Caco-2 (cell line): Measurements from ENCODE around the gene NLK. TPM values are rescaled to one million over a fixed set of nuclear protein-coding genes. Genes with fewer than 3 reads are reported as not detected.

ENCODE experiments used
- BruUV-seq: library from RNA; stranded (reverse); fragments of 400-500 nt; replicated peaks from 2 replicates; lab custom pipeline; 2021; lab: Mats Ljungman, UMichigan
- CTCF ChIA-PET: fragments of 300-600 bp; sonication (Branson Sonifier 250); formaldehyde crosslinking; loops from one replicate; lab custom pipeline; 2022; ENCODE audit warnings: antibody characterized with exemption; lab: Charles Lee
- POLR2A ChIA-PET: fragments of 300-600 bp; sonication (Branson Sonifier 250); formaldehyde crosslinking; loops from one replicate; lab custom pipeline; 2022; ENCODE audit warnings: antibody characterized with exemption; lab: Charles Lee
- DNase-seq, 2 experiments: peaks; one replicate each; pipeline versions ENCODE4 v3.0.0 to v3.0.0-alpha.2; 2020 to 2022
- H3K27me3 ChIP-seq: replicated peaks from 2 replicates; pipeline ENCODE4 v1.6.0; 2011; ENCODE audit warnings: low read length; ENCODE audit not compliant: control insufficient read depth, insufficient read depth
- H3K36me3 ChIP-seq: 2 replicates; pipeline ENCODE4 v1.5.1; 2011; ENCODE audit warnings: low read length; ENCODE audit not compliant: control insufficient read depth, insufficient read depth
- H3K4me1 ChIP-seq: fragments of 250-450 bp; sonication (Bioruptor Pico); 2 replicates; pipeline ENCODE4 v1.5.1; 2020; ENCODE audit warnings: mild to moderate bottlenecking
- H3K4me3 ChIP-seq: 2 replicates; pipeline ENCODE4 v1.5.1; 2011; ENCODE audit warnings: low read depth, mild to moderate bottlenecking, control low read depth, low read length
- H3K9me3 ChIP-seq: fragments of 250-450 bp; sonication (Bioruptor Pico); 2 replicates; pipeline ENCODE4 v1.5.1; 2020; ENCODE audit warnings: mild to moderate bottlenecking, moderate library complexity
- H3K27ac Mint-ChIP-seq: one replicate; pipeline ENCODE4 v1.8.0; 2022; ENCODE audit warnings: mixed read lengths; ENCODE audit not compliant: unreplicated experiment
- H3K27me3 Mint-ChIP-seq: one replicate; pipeline ENCODE4 v1.8.0; 2022; ENCODE audit warnings: mixed read lengths; ENCODE audit not compliant: insufficient read depth, unreplicated experiment
- H3K36me3 Mint-ChIP-seq: one replicate; pipeline ENCODE4 v1.8.0; 2022; ENCODE audit warnings: mild to moderate bottlenecking, mixed read lengths; ENCODE audit not compliant: insufficient read depth, unreplicated experiment
- H3K4me1 Mint-ChIP-seq: one replicate; pipeline ENCODE4 v1.8.0; 2022; ENCODE audit warnings: low read depth, mixed read lengths; ENCODE audit not compliant: unreplicated experiment
- H3K4me3 Mint-ChIP-seq: one replicate; pipeline ENCODE4 v1.8.0; 2022; ENCODE audit warnings: mild to moderate bottlenecking, moderate library complexity, mixed read lengths; ENCODE audit not compliant: unreplicated experiment
- H3K9me3 Mint-ChIP-seq: one replicate; pipeline ENCODE4 v1.8.0; 2022; ENCODE audit warnings: mixed read lengths; ENCODE audit not compliant: unreplicated experiment
- CTCF ChIP-seq, 2 experiments: fragments of 200-600 bp in 1 of 2; IDR thresholded peaks; 1 replicate in 1 of 2; 2 replicates in 1 of 2; pipeline versions ENCODE4 v1.5.1 to v1.8.0; 2011 to 2022; ENCODE audit warnings: antibody characterized with exemption in 1 of 2, control low read depth in 1 of 2, inconsistent platforms in 1 of 2, low read depth in 1 of 2, low read length in 1 of 2, mild to moderate bottlenecking in 1 of 2, moderate library complexity in 1 of 2; ENCODE audit not compliant: insufficient read depth in 1 of 2, severe bottlenecking in 1 of 2, unreplicated experiment in 1 of 2
- intact Hi-C: fragments of 100-400 bp; cut with micrococcal nuclease; formaldehyde crosslinking; loops from one replicate; pipeline ENCODE4 v1.10.0; 2022; ENCODE audit not compliant: unreplicated experiment
- total RNA-seq: library from RNA; stranded (reverse); gene quantifications from 2 replicates; pipeline ENCODE4 v1.2.3, GENCODE V29; 2022

NLK gene
- total RNA-seq, 1 experiment from 2014 or later = 87.3 TPM

GRCh38 chr17:28043741-28044140 lies 1.3 kb downstream of the NLK start:
- no peak for TF ChIP-seq CTCF (IDR thresholded peaks at IDR 0.05; ENCODE audit: insufficient read depth in 1 of 2, low read depth in 1 of 2, low read length in 1 of 2, severe bottlenecking in 1 of 2, unreplicated experiment in 1 of 2)
- H3K9me3 ChIP-seq = no peaks in the 10 kb centered on the region
- ChIA-PET POLR2A (no interaction called here), CTCF (no interaction called here)
- DNase-seq = no peak
- no peak overlapping the region for H3K4me3 ChIP-seq
- H3K4me1 ChIP-seq = peaks cover 40% of the 10 kb centered on the region
- Mint-ChIP-seq H3K27ac (no peak overlapping the region), H3K36me3 (peaks cover 36% of the 10 kb centered on the region), H3K27me3 (no peaks in the 10 kb centered on the region), H3K9me3 (no peaks in the 10 kb centered on the region), H3K4me3 (peak overlapping the region; percentile 99), H3K4me1 (peaks cover 34% of the 10 kb centered on the region)
- H3K36me3 ChIP-seq = peaks cover 5% of the 10 kb centered on the region; the same call in 1 of the 2 replicates
- no TSS peak for BruUV-seq
- intact Hi-C loops = loop anchor here (5.0 to 10.0 kb wide), 5 partner anchors 91 to 294 kb away; partner anchors contain the start of genes IFT20 and TNFAIP1
- H3K27me3 ChIP-seq = no peaks in the 10 kb centered on the region

DNA sequence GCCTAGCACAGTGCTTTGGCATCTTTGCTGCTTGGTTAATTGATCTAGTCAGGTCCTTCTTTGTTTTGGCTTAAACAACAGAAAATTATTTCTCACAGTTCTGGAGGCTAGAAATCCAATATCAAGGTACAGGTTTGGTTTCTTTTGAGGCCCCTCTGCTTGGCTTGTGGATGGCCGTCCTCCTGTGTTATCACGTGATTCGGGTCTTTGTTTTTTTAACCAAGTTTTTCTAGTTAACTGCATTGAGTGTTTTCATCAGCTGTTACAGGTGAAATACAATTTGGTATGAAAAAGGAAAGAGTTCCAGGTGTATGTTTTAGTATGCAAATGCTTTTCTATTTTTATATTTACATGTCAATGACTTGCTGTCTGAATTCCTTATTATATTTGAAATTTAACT lies 2.8 kb downstream of the NLK start:
- intact Hi-C loops = loop anchor here (10.0 kb wide), 1 partner anchor 139 kb away; no protein-coding TSS in a partner anchor
- CTCF ChIA-PET = no interaction called here
- Mint-ChIP-seq H3K27ac (no peak overlapping the region), H3K4me3 (no peak overlapping the region), H3K4me1 (peaks cover 35% of the 10 kb centered on the region), H3K9me3 (no peaks in the 10 kb centered on the region), H3K27me3 (no peaks in the 10 kb centered on the region), H3K36me3 (peaks cover 39% of the 10 kb centered on the region)
- no peaks in the 10 kb centered on the region for H3K27me3 ChIP-seq
- POLR2A ChIA-PET = no interaction called here
- H3K9me3 ChIP-seq = no peaks in the 10 kb centered on the region
- no peak overlapping the region for H3K4me3 ChIP-seq
- peaks cover 5% of the 10 kb centered on the region; the same call in 1 of the 2 replicates for H3K36me3 ChIP-seq
- no peak for DNase-seq
- no peak for TF ChIP-seq CTCF (IDR thresholded peaks at IDR 0.05; ENCODE audit: insufficient read depth in 1 of 2, low read depth in 1 of 2, low read length in 1 of 2, severe bottlenecking in 1 of 2, unreplicated experiment in 1 of 2)
- BruUV-seq = no TSS peak
- H3K4me1 ChIP-seq = peaks cover 38% of the 10 kb centered on the region

DNA sequence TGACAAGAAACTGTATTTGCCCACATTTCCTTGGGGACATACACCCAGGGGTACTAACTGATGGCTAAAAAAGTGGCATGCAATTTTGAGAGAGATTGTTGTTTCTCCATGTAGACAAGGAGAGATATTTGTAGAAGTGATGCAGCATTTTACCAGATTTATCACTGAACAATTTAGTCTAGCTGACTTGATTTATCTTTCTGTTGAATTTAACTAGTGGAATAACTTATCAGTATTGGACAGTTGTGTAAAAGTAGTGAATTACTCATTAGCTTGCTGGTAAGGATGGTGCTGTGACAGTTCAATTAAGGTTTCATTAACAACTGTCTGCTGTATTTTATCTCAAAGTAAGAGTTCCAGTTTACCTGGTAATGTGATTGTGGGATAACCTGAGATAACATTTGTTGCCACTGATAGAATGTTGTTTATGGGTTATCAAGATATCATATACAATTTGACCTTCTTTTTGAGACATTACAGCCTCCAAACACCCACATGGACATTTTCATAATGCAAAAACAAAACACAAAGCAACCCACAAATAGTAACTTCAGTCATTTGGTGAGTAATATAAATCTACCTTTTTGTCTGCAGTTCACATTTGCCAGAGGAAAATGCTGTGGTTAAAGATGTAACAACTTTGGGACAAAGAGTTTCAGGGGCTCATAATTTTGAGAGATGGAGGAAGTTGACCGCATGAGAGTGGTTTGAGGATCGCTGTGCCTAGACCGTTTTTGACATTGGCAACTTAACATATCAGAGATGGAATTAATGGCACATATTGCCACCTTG lies 3.8 kb downstream of the NLK start:
- H3K4me3 Mint-ChIP-seq = no peak overlapping the region
- no peaks in the 10 kb centered on the region for H3K27me3 Mint-ChIP-seq
- no TSS peak for BruUV-seq
- no peak for TF ChIP-seq CTCF (IDR thresholded peaks at IDR 0.05; ENCODE audit: insufficient read depth in 1 of 2, low read depth in 1 of 2, low read length in 1 of 2, severe bottlenecking in 1 of 2, unreplicated experiment in 1 of 2)
- Histone ChIP-seq H3K9me3 (no peaks in the 10 kb centered on the region), H3K4me3 (no peak overlapping the region), H3K27me3 (no peaks in the 10 kb centered on the region), H3K4me1 (peaks cover 33% of the 10 kb centered on the region), H3K36me3 (peaks cover 5% of the 10 kb centered on the region; the same call in 1 of the 2 replicates)
- CTCF ChIA-PET = no interaction called here
- no peak for DNase-seq
- intact Hi-C loops = loop anchor here (10.0 kb wide), 1 partner anchor 139 kb away; no protein-coding TSS in a partner anchor
- H3K36me3 Mint-ChIP-seq = peaks cover 41% of the 10 kb centered on the region
- peaks cover 38% of the 10 kb centered on the region for H3K4me1 Mint-ChIP-seq
- H3K9me3 Mint-ChIP-seq = no peaks in the 10 kb centered on the region
- H3K27ac Mint-ChIP-seq = no peak overlapping the region
- POLR2A ChIA-PET = no interaction called here
